ENCODE data around the gene DAP. TPM values are rescaled to one million over a fixed set of nuclear protein-coding genes. Genes with fewer than 3 reads are reported as not detected.
"Not testable (repeated sequence)": the region's sequence is repeated elsewhere in the genome, so short reads cannot be mapped to it uniquely, and the experiment has no call there.

Gene DAP
- 20.1 TPM for total RNA-seq

- H3K9me3 ChIP-seq (ENCODE audit: low read depth, low read length), result no peaks in the 10 kb centered on the region
- H3K4me3 ChIP-seq (ENCODE audit: low read length), result peak within 1 kb of the TSS; percentile 75
- no peaks in the 10 kb centered on the region for H3K27me3 ChIP-seq (ENCODE audit: insufficient read depth, low read length)
- peaks cover 51% of the 10 kb centered on the region for H3K4me1 ChIP-seq (ENCODE audit: insufficient read depth, low read length)
Observed at GRCh38 chr5:10761185-10761932, at the start of gene DAP. Gene DAP (minus strand): TSS chr5:10761234. CDS start chr5:10761068, 166 bp downstream.

- Histone ChIP-seq H3K27me3 (ENCODE audit: insufficient read depth, low read length) (no peaks in the 10 kb centered on the region), H3K9me3 (ENCODE audit: low read depth, low read length) (no peaks in the 10 kb centered on the region), H3K4me1 (ENCODE audit: insufficient read depth, low read length) (no peaks in the 10 kb centered on the region), H3K4me3 (ENCODE audit: low read length) (no peak overlapping the region)
Observed at GRCh38 chr5:10808347-10809226, 47.6 kb upstream of the DAP start.

- H3K9me3 ChIP-seq (ENCODE audit: low read depth, low read length), result no peaks in the 10 kb centered on the region
- H3K4me1 ChIP-seq (ENCODE audit: insufficient read depth, low read length), result peaks cover 9% of the 10 kb centered on the region
- H3K27me3 ChIP-seq (ENCODE audit: insufficient read depth, low read length), result no peaks in the 10 kb centered on the region
- H3K4me3 ChIP-seq (ENCODE audit: low read length), result no peak overlapping the region
Observed at GRCh38 chr5:10801931-10802666, 41.1 kb upstream of the DAP start.

- peaks cover 17% of the 10 kb centered on the region for H3K4me1 ChIP-seq (ENCODE audit: insufficient read depth, low read length)
Observed at GRCh38 chr5:10800852-10801251, 39.8 kb upstream of the DAP start.

GRCh38 chr5:10797261-10797660 lies 36.2 kb upstream of the DAP start:
- Histone ChIP-seq H3K27me3 (ENCODE audit: insufficient read depth, low read length) (no peaks in the 10 kb centered on the region), H3K4me1 (ENCODE audit: insufficient read depth, low read length) (peaks cover 17% of the 10 kb centered on the region), H3K9me3 (ENCODE audit: low read depth, low read length) (no peaks in the 10 kb centered on the region), H3K4me3 (ENCODE audit: low read length) (no peak overlapping the region)

More at GRCh38 chr5:10800852-10801251, 39.8 kb upstream of the DAP start:
- Histone ChIP-seq H3K4me3 (ENCODE audit: low read length) (no peak overlapping the region), H3K9me3 (ENCODE audit: low read depth, low read length) (no peaks in the 10 kb centered on the region), H3K27me3 (ENCODE audit: insufficient read depth, low read length) (no peaks in the 10 kb centered on the region)

- H3K27me3 ChIP-seq (ENCODE audit: insufficient read depth, low read length), result no peaks in the 10 kb centered on the region
- no peaks in the 10 kb centered on the region for H3K9me3 ChIP-seq (ENCODE audit: low read depth, low read length)
- H3K4me3 ChIP-seq (ENCODE audit: low read length), result no peak overlapping the region
- peaks cover 9% of the 10 kb centered on the region for H3K4me1 ChIP-seq (ENCODE audit: insufficient read depth, low read length)
Observed at GRCh38 chr5:10793785-10794184, 32.8 kb upstream of the DAP start.

GRCh38 chr5:10792336-10792735 lies 31.3 kb upstream of the DAP start:
- H3K27me3 ChIP-seq (ENCODE audit: insufficient read depth, low read length), result no peaks in the 10 kb centered on the region
- H3K4me1 ChIP-seq (ENCODE audit: insufficient read depth, low read length), result peaks cover 9% of the 10 kb centered on the region
- H3K4me3 ChIP-seq (ENCODE audit: low read length), result no peak overlapping the region
- no peaks in the 10 kb centered on the region for H3K9me3 ChIP-seq (ENCODE audit: low read depth, low read length)

GRCh38 chr5:10789726-10790125 lies 28.7 kb upstream of the DAP start:
- Histone ChIP-seq H3K9me3 (ENCODE audit: low read depth, low read length) (no peaks in the 10 kb centered on the region), H3K4me1 (ENCODE audit: insufficient read depth, low read length) (peaks cover 4% of the 10 kb centered on the region), H3K27me3 (ENCODE audit: insufficient read depth, low read length) (no peaks in the 10 kb centered on the region)

GRCh38 chr5:10789021-10789420 lies 28.0 kb upstream of the DAP start:
- no peaks in the 10 kb centered on the region for H3K27me3 ChIP-seq (ENCODE audit: insufficient read depth, low read length)
- no peaks in the 10 kb centered on the region for H3K9me3 ChIP-seq (ENCODE audit: low read depth, low read length)
- no peak overlapping the region for H3K4me3 ChIP-seq (ENCODE audit: low read length)
- H3K4me1 ChIP-seq (ENCODE audit: insufficient read depth, low read length), result peaks cover 4% of the 10 kb centered on the region

More at GRCh38 chr5:10789726-10790125, 28.7 kb upstream of the DAP start:
- no peak overlapping the region for H3K4me3 ChIP-seq (ENCODE audit: low read length)

GRCh38 chr5:10788358-10788757 lies 27.3 kb upstream of the DAP start:
- Histone ChIP-seq H3K4me1 (ENCODE audit: insufficient read depth, low read length) (peaks cover 4% of the 10 kb centered on the region), H3K9me3 (ENCODE audit: low read depth, low read length) (no peaks in the 10 kb centered on the region), H3K4me3 (ENCODE audit: low read length) (no peak overlapping the region), H3K27me3 (ENCODE audit: insufficient read depth, low read length) (no peaks in the 10 kb centered on the region)

- peaks cover 4% of the 10 kb centered on the region for H3K4me1 ChIP-seq (ENCODE audit: insufficient read depth, low read length)
- no peaks in the 10 kb centered on the region for H3K27me3 ChIP-seq (ENCODE audit: insufficient read depth, low read length)
Observed at GRCh38 chr5:10786835-10787234, 25.8 kb upstream of the DAP start.

GRCh38 chr5:10780208-10780607 lies 19.2 kb upstream of the DAP start:
- H3K4me3 ChIP-seq (ENCODE audit: low read length); H3K4me1 ChIP-seq (ENCODE audit: insufficient read depth, low read length); H3K9me3 ChIP-seq (ENCODE audit: low read depth, low read length); H3K27me3 ChIP-seq (ENCODE audit: insufficient read depth, low read length): not testable (repeated sequence)

More at GRCh38 chr5:10786835-10787234, 25.8 kb upstream of the DAP start:
- Histone ChIP-seq H3K4me3 (ENCODE audit: low read length) (no peak overlapping the region), H3K9me3 (ENCODE audit: low read depth, low read length) (no peaks in the 10 kb centered on the region)

GRCh38 chr5:10779592-10779991 lies 18.6 kb upstream of the DAP start:
- Histone ChIP-seq H3K27me3 (ENCODE audit: insufficient read depth, low read length) (no peaks in the 10 kb centered on the region), H3K4me1 (ENCODE audit: insufficient read depth, low read length) (no peaks in the 10 kb centered on the region), H3K9me3 (ENCODE audit: low read depth, low read length) (no peaks in the 10 kb centered on the region)

GRCh38 chr5:10778179-10778910 lies 17.3 kb upstream of the DAP start:
- Histone ChIP-seq H3K4me1 (ENCODE audit: insufficient read depth, low read length) (no peaks in the 10 kb centered on the region), H3K9me3 (ENCODE audit: low read depth, low read length) (no peaks in the 10 kb centered on the region), H3K4me3 (ENCODE audit: low read length) (no peak overlapping the region), H3K27me3 (ENCODE audit: insufficient read depth, low read length) (no peaks in the 10 kb centered on the region)

More at GRCh38 chr5:10779592-10779991, 18.6 kb upstream of the DAP start:
- no peak overlapping the region for H3K4me3 ChIP-seq (ENCODE audit: low read length)

All from mononuclear cell (primary cell).